ENCODE measurements around the gene CXCL17.

The CXCL17 gene

GRCh38 chr19:42424345-42424707, 18.4 kb downstream of the CXCL17 start:
- peaks cover 2% of the 10 kb centered on the region for H3K79me1 ChIP-seq (ENCODE audit: low read length)
- H3K4ac ChIP-seq (ENCODE audit: low read depth, low read length), result no peak overlapping the region
- peaks cover 8% of the 10 kb centered on the region for H3K27me3 ChIP-seq (ENCODE audit: insufficient read depth, low read length)
- no peak overlapping the region for H3K9ac ChIP-seq (ENCODE audit: low read length)
- no peak overlapping the region for H3K27ac ChIP-seq (ENCODE audit: low read depth, low read length)
- no peak for DNase-seq
- WGBS (ENCODE audit: extremely low coverage, insufficient coverage, insufficient read length), result no CpG with 5 or more reads among the region's 15 CpGs
- H3K14ac ChIP-seq (ENCODE audit: low read length), result no peak overlapping the region
- no peak overlapping the region for H3K4me2 ChIP-seq (ENCODE audit: low read length)
- H3K36me3 ChIP-seq (ENCODE audit: control insufficient read depth in 1 of 2, insufficient read depth in 2 of 2, low read length in 2 of 2), result no peaks in the 10 kb centered on the region
- H2BK120ac ChIP-seq (ENCODE audit: insufficient read depth, low read length, poor library complexity), result no peak overlapping the region
- no peaks in the 10 kb centered on the region for H3K79me2 ChIP-seq (ENCODE audit: control insufficient read depth, insufficient read depth, low read length, poor library complexity)
- H3K9me3 ChIP-seq (ENCODE audit: insufficient read depth, low read depth, low read length), result peaks cover 8% of the 10 kb centered on the region
- H3K23ac ChIP-seq (ENCODE audit: low read length), result no peak overlapping the region
- no peak overlapping the region for H2BK12ac ChIP-seq (ENCODE audit: low read length)
- H2BK5ac ChIP-seq (ENCODE audit: low read depth, low read length, poor library complexity), result no peak overlapping the region
- H4K12ac ChIP-seq (ENCODE audit: low read depth, low read length), result no peak overlapping the region
- peaks cover 6 to 13% of the 10 kb centered on the region in 2 experiments for H3K4me1 ChIP-seq (ENCODE audit: control insufficient read depth in 1 of 2, insufficient read depth in 2 of 2, low read length in 2 of 2)
- H2AK5ac ChIP-seq (ENCODE audit: low read length), result no peak overlapping the region
- H4K8ac ChIP-seq (ENCODE audit: low read depth, low read length), result no peak overlapping the region
- no peak overlapping the region for H3K4me3 ChIP-seq (ENCODE audit: low read depth, low read length)
- H3K18ac ChIP-seq (ENCODE audit: low read length), result no peak overlapping the region
- no peak overlapping the region for H4K91ac ChIP-seq (ENCODE audit: low read depth, low read length)
- no peak overlapping the region for H2AFZ ChIP-seq (ENCODE audit: insufficient read depth, low read length, poor library complexity)

GRCh38 chr19:42423462-42424344, 19.0 kb downstream of the CXCL17 start:
- H3K4me3 ChIP-seq (ENCODE audit: low read depth, low read length), result peak overlapping the region; percentile 67
- no peaks in the 10 kb centered on the region for H3K36me3 ChIP-seq (ENCODE audit: control insufficient read depth in 1 of 2, insufficient read depth in 2 of 2, low read length in 2 of 2)
- H3K79me1 ChIP-seq (ENCODE audit: low read length), result peaks cover 2% of the 10 kb centered on the region
- no peak overlapping the region for H3K27ac ChIP-seq (ENCODE audit: low read depth, low read length)
- no peak overlapping the region for H4K91ac ChIP-seq (ENCODE audit: low read depth, low read length)
- no peak overlapping the region for H2BK12ac ChIP-seq (ENCODE audit: low read length)
- peak in 1 of 2 donors; percentile 24 for DNase-seq
- no peak overlapping the region for H3K18ac ChIP-seq (ENCODE audit: low read length)
- peaks cover 8% of the 10 kb centered on the region for H3K9me3 ChIP-seq (ENCODE audit: insufficient read depth, low read depth, low read length)
- H2AFZ ChIP-seq (ENCODE audit: insufficient read depth, low read length, poor library complexity), result peak overlapping the region; percentile 37
- H3K79me2 ChIP-seq (ENCODE audit: control insufficient read depth, insufficient read depth, low read length, poor library complexity), result no peaks in the 10 kb centered on the region
- no peak overlapping the region for H2BK120ac ChIP-seq (ENCODE audit: insufficient read depth, low read length, poor library complexity)
- no CpG with 5 or more reads among the region's 65 CpGs for WGBS (ENCODE audit: extremely low coverage, insufficient coverage, insufficient read length)
- no peak overlapping the region for H4K12ac ChIP-seq (ENCODE audit: low read depth, low read length)
- H3K4me1 ChIP-seq (ENCODE audit: control insufficient read depth in 1 of 2, insufficient read depth in 2 of 2, low read length in 2 of 2), result peaks cover 6 to 13% of the 10 kb centered on the region in 2 experiments
- no peak overlapping the region for H2BK5ac ChIP-seq (ENCODE audit: low read depth, low read length, poor library complexity)
- H2AK5ac ChIP-seq (ENCODE audit: low read length), result no peak overlapping the region
- H3K23ac ChIP-seq (ENCODE audit: low read length), result no peak overlapping the region
- peak overlapping the region; percentile 2 for H4K8ac ChIP-seq (ENCODE audit: low read depth, low read length)
- no peak overlapping the region for H3K4ac ChIP-seq (ENCODE audit: low read depth, low read length)
- H3K4me2 ChIP-seq (ENCODE audit: low read length), result peak overlapping the region; percentile 83
- no peak overlapping the region for H3K9ac ChIP-seq (ENCODE audit: low read length)
- no peak overlapping the region for H3K14ac ChIP-seq (ENCODE audit: low read length)
- peaks cover 8% of the 10 kb centered on the region for H3K27me3 ChIP-seq (ENCODE audit: insufficient read depth, low read length)

GRCh38 chr19:42422901-42423461, 19.8 kb downstream of the CXCL17 start:
- H3K4ac ChIP-seq (ENCODE audit: low read depth, low read length), result no peak overlapping the region
- peak overlapping the region; percentile 83 for H3K4me2 ChIP-seq (ENCODE audit: low read length)
- peaks cover 9% of the 10 kb centered on the region for H3K9me3 ChIP-seq (ENCODE audit: insufficient read depth, low read depth, low read length)
- no peaks in the 10 kb centered on the region for H3K36me3 ChIP-seq (ENCODE audit: control insufficient read depth in 1 of 2, insufficient read depth in 2 of 2, low read length in 2 of 2)
- H4K91ac ChIP-seq (ENCODE audit: low read depth, low read length), result no peak overlapping the region
- peak overlapping the region; percentile 67 for H3K4me3 ChIP-seq (ENCODE audit: low read depth, low read length)
- peaks cover 2% of the 10 kb centered on the region for H3K79me1 ChIP-seq (ENCODE audit: low read length)
- no peak overlapping the region for H2BK120ac ChIP-seq (ENCODE audit: insufficient read depth, low read length, poor library complexity)
- H3K18ac ChIP-seq (ENCODE audit: low read length), result no peak overlapping the region
- peak overlapping the region; percentile 0 for H3K14ac ChIP-seq (ENCODE audit: low read length)
- H3K23ac ChIP-seq (ENCODE audit: low read length), result no peak overlapping the region
- peaks cover 8% of the 10 kb centered on the region for H3K27me3 ChIP-seq (ENCODE audit: insufficient read depth, low read length)
- H3K9ac ChIP-seq (ENCODE audit: low read length), result no peak overlapping the region
- no peak overlapping the region for H2AFZ ChIP-seq (ENCODE audit: insufficient read depth, low read length, poor library complexity)
- no peak overlapping the region for H2BK5ac ChIP-seq (ENCODE audit: low read depth, low read length, poor library complexity)
- no peak overlapping the region for H3K27ac ChIP-seq (ENCODE audit: low read depth, low read length)
- no peak overlapping the region for H2AK5ac ChIP-seq (ENCODE audit: low read length)
- H3K79me2 ChIP-seq (ENCODE audit: control insufficient read depth, insufficient read depth, low read length, poor library complexity), result no peaks in the 10 kb centered on the region
- no CpG with 5 or more reads among the region's 38 CpGs for WGBS (ENCODE audit: extremely low coverage, insufficient coverage, insufficient read length)
- H2BK12ac ChIP-seq (ENCODE audit: low read length), result no peak overlapping the region
- peaks cover 6 to 13% of the 10 kb centered on the region in 2 experiments for H3K4me1 ChIP-seq (ENCODE audit: control insufficient read depth in 1 of 2, insufficient read depth in 2 of 2, low read length in 2 of 2)
- peak overlapping the region; percentile 2 for H4K8ac ChIP-seq (ENCODE audit: low read depth, low read length)
- DNase-seq, result no peak
- no peak overlapping the region for H4K12ac ChIP-seq (ENCODE audit: low read depth, low read length)

- H3K18ac ChIP-seq (ENCODE audit: low read length), result no peak overlapping the region
- H3K4me2 ChIP-seq (ENCODE audit: low read length), result peak overlapping the region; percentile 83
- H2BK120ac ChIP-seq (ENCODE audit: insufficient read depth, low read length, poor library complexity), result no peak overlapping the region
- no peak overlapping the region for H4K8ac ChIP-seq (ENCODE audit: low read depth, low read length)
- H2BK5ac ChIP-seq (ENCODE audit: low read depth, low read length, poor library complexity), result no peak overlapping the region
- no peaks in the 10 kb centered on the region for H3K79me2 ChIP-seq (ENCODE audit: control insufficient read depth, insufficient read depth, low read length, poor library complexity)
- no peak overlapping the region for H3K4me3 ChIP-seq (ENCODE audit: low read depth, low read length)
- peaks cover 9% of the 10 kb centered on the region for H3K9me3 ChIP-seq (ENCODE audit: insufficient read depth, low read depth, low read length)
- no peak overlapping the region for H4K91ac ChIP-seq (ENCODE audit: low read depth, low read length)
- peaks cover 8% of the 10 kb centered on the region for H3K27me3 ChIP-seq (ENCODE audit: insufficient read depth, low read length)
- DNase-seq, result no peak
- H3K23ac ChIP-seq (ENCODE audit: low read length), result peak overlapping the region; percentile 35
- H3K4ac ChIP-seq (ENCODE audit: low read depth, low read length), result no peak overlapping the region
- H3K27ac ChIP-seq (ENCODE audit: low read depth, low read length), result no peak overlapping the region
- no peak overlapping the region for H2AFZ ChIP-seq (ENCODE audit: insufficient read depth, low read length, poor library complexity)
- no peak overlapping the region for H3K14ac ChIP-seq (ENCODE audit: low read length)
- H3K4me1 ChIP-seq (ENCODE audit: control insufficient read depth in 1 of 2, insufficient read depth in 2 of 2, low read length in 2 of 2), result peaks cover 6 to 13% of the 10 kb centered on the region in 2 experiments
- H2AK5ac ChIP-seq (ENCODE audit: low read length), result no peak overlapping the region
- H3K9ac ChIP-seq (ENCODE audit: low read length), result no peak overlapping the region
- H2BK12ac ChIP-seq (ENCODE audit: low read length), result no peak overlapping the region
- WGBS (ENCODE audit: extremely low coverage, insufficient coverage, insufficient read length), result no CpG with 5 or more reads among the region's 17 CpGs
- H3K79me1 ChIP-seq (ENCODE audit: low read length), result peaks cover 2% of the 10 kb centered on the region
- H4K12ac ChIP-seq (ENCODE audit: low read depth, low read length), result no peak overlapping the region
- H3K36me3 ChIP-seq (ENCODE audit: control insufficient read depth in 1 of 2, insufficient read depth in 2 of 2, low read length in 2 of 2), result no peaks in the 10 kb centered on the region
These were observed 20.4 kb downstream of the CXCL17 start for GRCh38 chr19:42422092-42422900.
